Loucy (cell line): ENCODE results near the gene IHH.

Experiments used
- H2AFZ ChIP-seq: fragments of 200-600 bp; sonication (generic); 2 replicates; pipeline ENCODE4 v1.6.0; 2016; ENCODE audit warnings: antibody characterized with exemption, mild to moderate bottlenecking, low read length, moderate library complexity
- H3F3A ChIP-seq: fragments of 200-600 bp; 2 replicates; pipeline ENCODE4 v1.6.0; 2016; ENCODE audit warnings: antibody characterized with exemption, low read depth, mild to moderate bottlenecking
- H3K27me3 ChIP-seq: fragments of 200-600 bp; sonication (generic); 2 replicates; pipeline ENCODE4 v1.6.1; 2014; ENCODE audit warnings: low read length, mild to moderate bottlenecking; ENCODE audit not compliant: insufficient read depth, poor library complexity, severe bottlenecking
- H3K36me3 ChIP-seq: fragments of 200-600 bp; sonication (generic); 2 replicates; pipeline ENCODE4 v1.6.1; 2016; ENCODE audit warnings: low read length; ENCODE audit not compliant: insufficient read depth
- H3K4me1 ChIP-seq: fragments of 200-600 bp; sonication (generic); 2 replicates; pipeline ENCODE4 v1.5.1; 2014; ENCODE audit warnings: low read length, mild to moderate bottlenecking; ENCODE audit not compliant: insufficient read depth, poor library complexity, severe bottlenecking
- H3K4me2 ChIP-seq: fragments of 200-600 bp; sonication (generic); 2 replicates; pipeline ENCODE4 v1.6.0; 2014; ENCODE audit warnings: antibody characterized with exemption, low read length, low read depth, mild to moderate bottlenecking; ENCODE audit not compliant: poor library complexity, severe bottlenecking
- H3K4me3 ChIP-seq: fragments of 200-600 bp; sonication (generic); 2 replicates; pipeline ENCODE4 v1.5.1; 2014; ENCODE audit warnings: low read length, mild to moderate bottlenecking, mixed read lengths; ENCODE audit not compliant: poor library complexity, severe bottlenecking
- H3K79me2 ChIP-seq: fragments of 200-600 bp; sonication (generic); 2 replicates; pipeline ENCODE4 v1.6.1; 2014; ENCODE audit warnings: low read length; ENCODE audit not compliant: insufficient read depth
- H3K9ac ChIP-seq: fragments of 200-600 bp; sonication (generic); 2 replicates; pipeline ENCODE4 v1.6.0; 2014; ENCODE audit warnings: mild to moderate bottlenecking, low read depth, low read length, moderate library complexity; ENCODE audit not compliant: poor library complexity, severe bottlenecking
- H3K9me2 ChIP-seq: fragments of 200-600 bp; sonication (generic); replicated peaks from 2 replicates; pipeline ENCODE4 v1.6.1; 2016; ENCODE audit warnings: low read depth, low read length, mixed read lengths
- H3K9me3 ChIP-seq: fragments of 200-600 bp; sonication (generic); 2 replicates; pipeline ENCODE4 v1.6.1; 2014; ENCODE audit warnings: mild to moderate bottlenecking, antibody characterized with exemption, low read length, low read depth; ENCODE audit not compliant: insufficient read depth
- H4K20me1 ChIP-seq: fragments of 200-600 bp; sonication (generic); 2 replicates; pipeline ENCODE4 v1.6.0; 2014; ENCODE audit warnings: antibody characterized with exemption, low read length, mild to moderate bottlenecking; ENCODE audit not compliant: insufficient read depth, poor library complexity, severe bottlenecking
- CTCF ChIP-seq: fragments of 200-600 bp; sonication (generic); conservative IDR thresholded peaks from 2 replicates; pipeline ENCODE4 v1.5.1; 2014; ENCODE audit warnings: mild to moderate bottlenecking, antibody characterized with exemption, low read length
- EZH2phosphoT487 ChIP-seq: fragments of 200-600 bp; IDR thresholded peaks from 2 replicates; pipeline ENCODE4 v1.6.1; 2018; ENCODE audit warnings: antibody characterized with exemption, mild to moderate bottlenecking, moderate library complexity, borderline replicate concordance

Gene IHH

DNA sequence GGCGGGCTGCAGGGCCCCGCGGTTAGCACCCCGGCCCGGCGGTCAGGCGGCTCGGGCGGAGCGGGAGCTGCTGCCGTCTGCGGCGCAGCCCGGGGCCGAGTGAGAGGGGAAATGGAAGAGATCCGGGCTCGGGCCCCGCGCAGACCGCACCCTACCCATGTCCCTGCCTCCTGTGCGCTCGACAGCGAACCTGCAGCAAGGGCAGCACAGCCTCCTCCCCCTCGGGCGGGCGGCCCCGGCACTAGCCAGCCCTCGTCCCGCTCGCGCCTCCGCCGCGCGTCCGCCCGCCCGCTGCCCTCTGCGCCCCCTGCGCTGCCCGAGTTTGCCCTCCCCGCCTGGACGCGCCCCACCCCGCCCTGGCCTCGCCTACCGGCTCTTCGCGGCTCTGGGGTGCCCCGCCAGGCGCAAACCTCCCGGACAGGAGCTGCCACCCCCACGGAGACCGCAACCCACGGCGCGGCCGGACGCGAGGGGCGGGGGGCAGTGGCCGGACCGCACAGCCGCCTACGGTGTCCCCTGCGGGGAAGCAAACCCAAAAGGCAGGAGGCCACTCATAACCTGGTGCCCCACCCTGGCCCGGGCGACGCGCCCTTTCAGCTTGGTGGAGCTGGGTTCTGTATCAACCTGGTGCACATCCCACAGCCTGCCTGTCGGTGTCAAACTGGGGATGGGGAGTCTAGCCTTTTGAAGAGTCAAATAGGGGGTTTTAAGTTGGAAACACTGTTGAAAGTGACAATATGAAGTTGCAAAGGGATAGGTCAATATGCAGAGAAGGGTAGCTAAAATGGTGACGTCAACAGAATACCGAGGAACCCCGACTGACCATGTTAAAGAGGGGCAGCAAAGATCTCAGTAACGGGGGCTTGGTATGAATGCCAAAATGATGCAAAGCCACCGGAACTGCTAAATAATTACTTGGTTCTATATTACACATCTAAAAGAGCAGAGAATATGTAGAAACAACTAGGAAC is at the start of gene IHH:
Gene IHH (minus strand): TSS at position 101 of the 971 bp plus-strand sequence. CDS start 454 bp downstream, outside the sequence.
- H3K9me3 ChIP-seq = no peaks in the 10 kb centered on the region
- H3K79me2 ChIP-seq = no peaks in the 10 kb centered on the region
- no peaks in the 10 kb centered on the region for H3K27me3 ChIP-seq
- no peaks in the 10 kb centered on the region for H3K36me3 ChIP-seq
- H3K4me3 ChIP-seq = no peak within 1 kb of the TSS
- no peak within 1 kb of the TSS for H3K4me2 ChIP-seq
- H2AFZ ChIP-seq = no peak within 1 kb of the TSS
- no peaks in the 10 kb centered on the region for H4K20me1 ChIP-seq
- no peak within 1 kb of the TSS for H3K9ac ChIP-seq
- TF ChIP-seq CTCF = no peak
- no peak for TF ChIP-seq EZH2phosphoT487
- H3K9me2 ChIP-seq = no peaks in the 10 kb centered on the region
- no peaks in the 10 kb centered on the region for H3K4me1 ChIP-seq
- no peaks in the 10 kb centered on the region for H3F3A ChIP-seq

- H3K79me2 ChIP-seq = no peaks in the 10 kb centered on the region; the same call in 1 of the 2 replicates
- H2AFZ ChIP-seq = no peak overlapping the region
- H3K4me2 ChIP-seq = no peak overlapping the region
- no peaks in the 10 kb centered on the region for H3F3A ChIP-seq
- H3K4me3 ChIP-seq = no peak overlapping the region
- H3K27me3 ChIP-seq = no peaks in the 10 kb centered on the region
- no peak overlapping the region for H3K9ac ChIP-seq
- peaks cover 9% of the 10 kb centered on the region for H3K4me1 ChIP-seq
- no peaks in the 10 kb centered on the region for H3K9me3 ChIP-seq
- no peaks in the 10 kb centered on the region for H3K9me2 ChIP-seq
- H3K36me3 ChIP-seq = no peaks in the 10 kb centered on the region
- TF ChIP-seq CTCF = no peak
- TF ChIP-seq EZH2phosphoT487 = no peak
- no peaks in the 10 kb centered on the region for H4K20me1 ChIP-seq
These were observed 48.8 kb upstream of the IHH start for GRCh38 chr2:219109471-219109870.

DNA sequence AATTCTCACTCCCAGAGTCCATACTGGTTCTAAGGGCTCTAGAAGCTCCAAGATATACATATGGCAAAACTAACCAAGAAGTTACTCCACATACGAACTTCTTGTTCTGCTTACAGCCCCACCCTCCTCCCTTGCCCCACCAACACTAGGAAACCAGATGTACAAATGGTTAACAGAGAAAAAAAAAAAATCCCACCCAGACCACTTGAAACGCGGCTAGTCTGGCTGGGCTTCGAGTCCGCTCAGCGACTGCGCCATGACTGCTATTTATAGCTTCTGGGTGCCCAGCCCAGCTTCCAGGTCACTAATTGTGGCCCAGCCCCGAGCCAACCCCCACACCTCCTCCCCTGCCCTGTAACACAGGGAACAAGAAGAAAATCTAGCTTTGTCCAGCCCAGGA is 47.0 kb upstream of the IHH start:
- no peaks in the 10 kb centered on the region for H3K36me3 ChIP-seq
- H3K4me2 ChIP-seq = no peak overlapping the region
- no peaks in the 10 kb centered on the region; the same call in 1 of the 2 replicates for H3K79me2 ChIP-seq
- H2AFZ ChIP-seq = no peak overlapping the region
- no peaks in the 10 kb centered on the region for H3K9me3 ChIP-seq
- no peaks in the 10 kb centered on the region for H4K20me1 ChIP-seq
- no peaks in the 10 kb centered on the region for H3K27me3 ChIP-seq
- H3K4me1 ChIP-seq = peaks cover 9% of the 10 kb centered on the region
- no peaks in the 10 kb centered on the region for H3F3A ChIP-seq
- TF ChIP-seq EZH2phosphoT487 (no peak), CTCF (no peak)
- H3K9me2 ChIP-seq = no peaks in the 10 kb centered on the region
- no peak overlapping the region for H3K4me3 ChIP-seq
- no peak overlapping the region for H3K9ac ChIP-seq
